ENCODE measurements around the gene ARL14EP.

The ARL14EP gene

GRCh38 chr11:30377347-30377746 is 54.4 kb downstream of the ARL14EP start:
- no peak for DNase-seq (ENCODE audit: low read depth in 4 of 4, low spot score in 1 of 4)

GRCh38 chr11:30380846-30381245 is 57.9 kb downstream of the ARL14EP start:
- no peak for DNase-seq (ENCODE audit: low read depth in 4 of 4, low spot score in 1 of 4)

DNA sequence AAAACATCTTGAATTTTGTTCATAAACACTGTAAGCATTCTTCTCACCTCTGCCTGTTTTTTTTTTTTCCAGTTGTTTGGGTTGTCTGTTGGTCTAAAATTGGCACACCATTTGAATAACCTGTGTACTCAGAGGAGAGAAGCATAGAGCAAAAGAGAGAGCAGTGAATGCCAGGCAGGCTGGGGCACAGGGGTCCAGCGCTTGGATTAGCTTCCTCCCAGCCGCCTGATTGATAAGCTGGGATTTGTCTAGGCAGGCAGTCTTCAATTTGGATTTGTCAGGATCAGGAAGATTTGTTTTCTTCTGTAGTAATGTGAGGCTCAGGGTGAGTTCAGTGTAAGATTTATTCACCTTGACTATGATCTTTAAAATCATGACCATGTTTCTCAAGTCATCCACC is 59.0 kb downstream of the ARL14EP start:
- no peak for DNase-seq (ENCODE audit: low read depth in 4 of 4, low spot score in 1 of 4)
